GM12891 (cell line): ENCODE measurements around the gene HOXD11.

Experiments
- POLR2A ChIP-seq: IDR thresholded peaks from 2 replicates; pipeline ENCODE4 v1.6.1; 2011; ENCODE audit warnings: low read depth, low read length, control low read depth
- POLR2AphosphoS5 ChIP-seq: IDR thresholded peaks from 2 replicates; pipeline ENCODE4 v1.6.1; 2011; ENCODE audit warnings: low read depth, low read length, control low read depth
- SPI1 ChIP-seq: IDR thresholded peaks from 2 replicates; pipeline ENCODE4 v1.6.1; 2011; ENCODE audit warnings: low read depth, low read length, control low read depth
- TAF1 ChIP-seq: IDR thresholded peaks from 2 replicates; pipeline ENCODE4 v1.6.1; 2011; ENCODE audit warnings: low read depth, low read length, control low read depth

DNA sequence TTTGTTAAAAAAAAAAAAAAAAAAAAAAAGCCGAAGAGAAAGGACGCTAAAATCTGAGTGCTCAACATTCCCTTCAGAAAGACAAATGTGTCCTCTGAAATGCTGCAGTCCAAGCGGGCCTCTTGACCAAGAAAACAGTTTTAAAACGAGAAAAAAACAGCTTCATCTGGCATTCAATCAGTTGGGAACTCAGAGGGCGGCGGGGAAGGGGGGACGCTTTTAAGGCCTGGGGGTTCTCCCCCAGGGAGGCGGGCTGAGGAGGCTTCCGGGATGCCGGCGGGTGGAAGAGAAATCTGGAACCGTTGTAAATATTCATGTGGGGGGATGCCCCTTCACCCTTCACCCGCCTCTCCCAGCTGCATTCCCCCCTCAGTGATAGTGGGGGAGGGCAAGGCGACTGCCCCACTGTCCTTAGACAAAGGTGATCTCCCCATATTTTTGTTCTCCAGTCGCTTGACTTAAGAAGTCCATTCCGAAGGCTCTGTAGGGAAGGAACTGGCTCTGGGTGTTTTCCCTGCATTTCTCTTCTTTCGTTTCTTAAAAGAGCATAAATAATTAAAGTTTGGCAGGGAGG, 3.3 kb upstream of the HOXD11 start:
- TF ChIP-seq SPI1 (no peak), POLR2AphosphoS5 (no peak), POLR2A (no peak), TAF1 (no peak)
